ENCODE results near the gene SLCO4C1.

The SLCO4C1 gene

DNA sequence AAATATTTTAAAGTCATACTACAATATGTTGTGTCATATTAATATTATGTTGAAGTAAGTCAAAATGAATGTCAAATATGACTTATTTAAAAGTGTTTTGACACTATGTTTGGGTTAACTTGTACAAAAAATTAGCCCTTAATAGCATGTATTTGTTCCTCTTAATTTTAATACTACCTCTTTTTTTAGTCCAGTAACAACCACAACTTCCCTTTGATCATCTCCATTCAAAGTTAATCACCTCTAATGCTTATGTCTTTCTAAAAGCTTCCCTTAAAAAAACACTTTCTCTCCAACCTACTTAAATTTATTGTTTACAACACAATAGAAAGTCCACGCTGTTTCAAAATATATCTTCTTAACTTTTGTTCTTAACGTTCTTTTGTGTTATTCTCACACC, 9.6 kb downstream of the SLCO4C1 start:
- H3K4me3 ChIP-seq (ENCODE audit: severe bottlenecking), result no peak overlapping the region
- DNase-seq (ENCODE audit: low spot score) (no peak), ATAC-seq (ENCODE audit: low read depth) (no peak)
- TF ChIP-seq, protein P1, sequence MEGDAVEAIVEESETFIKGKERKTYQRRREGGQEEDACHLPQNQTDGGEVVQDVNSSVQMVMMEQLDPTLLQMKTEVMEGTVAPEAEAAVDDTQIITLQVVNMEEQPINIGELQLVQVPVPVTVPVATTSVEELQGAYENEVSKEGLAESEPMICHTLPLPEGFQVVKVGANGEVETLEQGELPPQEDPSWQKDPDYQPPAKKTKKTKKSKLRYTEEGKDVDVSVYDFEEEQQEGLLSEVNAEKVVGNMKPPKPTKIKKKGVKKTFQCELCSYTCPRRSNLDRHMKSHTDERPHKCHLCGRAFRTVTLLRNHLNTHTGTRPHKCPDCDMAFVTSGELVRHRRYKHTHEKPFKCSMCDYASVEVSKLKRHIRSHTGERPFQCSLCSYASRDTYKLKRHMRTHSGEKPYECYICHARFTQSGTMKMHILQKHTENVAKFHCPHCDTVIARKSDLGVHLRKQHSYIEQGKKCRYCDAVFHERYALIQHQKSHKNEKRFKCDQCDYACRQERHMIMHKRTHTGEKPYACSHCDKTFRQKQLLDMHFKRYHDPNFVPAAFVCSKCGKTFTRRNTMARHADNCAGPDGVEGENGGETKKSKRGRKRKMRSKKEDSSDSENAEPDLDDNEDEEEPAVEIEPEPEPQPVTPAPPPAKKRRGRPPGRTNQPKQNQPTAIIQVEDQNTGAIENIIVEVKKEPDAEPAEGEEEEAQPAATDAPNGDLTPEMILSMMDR (IDR thresholded peaks at IDR 0.05; ENCODE audit: poor library complexity, severe bottlenecking), result no peak
- H3K36me3 ChIP-seq (ENCODE audit: low read depth), result no peaks in the 10 kb centered on the region
- no peaks in the 10 kb centered on the region for H3K9me3 ChIP-seq (ENCODE audit: severe bottlenecking)
- no peaks in the 10 kb centered on the region for H3K4me1 ChIP-seq (ENCODE audit: insufficient read depth, poor library complexity, severe bottlenecking)
- no peak overlapping the region for H3K27ac ChIP-seq (ENCODE audit: poor library complexity, severe bottlenecking)
- H3K27me3 ChIP-seq (ENCODE audit: insufficient read depth, poor library complexity, severe bottlenecking), result peaks cover 4% of the 10 kb centered on the region

DNA sequence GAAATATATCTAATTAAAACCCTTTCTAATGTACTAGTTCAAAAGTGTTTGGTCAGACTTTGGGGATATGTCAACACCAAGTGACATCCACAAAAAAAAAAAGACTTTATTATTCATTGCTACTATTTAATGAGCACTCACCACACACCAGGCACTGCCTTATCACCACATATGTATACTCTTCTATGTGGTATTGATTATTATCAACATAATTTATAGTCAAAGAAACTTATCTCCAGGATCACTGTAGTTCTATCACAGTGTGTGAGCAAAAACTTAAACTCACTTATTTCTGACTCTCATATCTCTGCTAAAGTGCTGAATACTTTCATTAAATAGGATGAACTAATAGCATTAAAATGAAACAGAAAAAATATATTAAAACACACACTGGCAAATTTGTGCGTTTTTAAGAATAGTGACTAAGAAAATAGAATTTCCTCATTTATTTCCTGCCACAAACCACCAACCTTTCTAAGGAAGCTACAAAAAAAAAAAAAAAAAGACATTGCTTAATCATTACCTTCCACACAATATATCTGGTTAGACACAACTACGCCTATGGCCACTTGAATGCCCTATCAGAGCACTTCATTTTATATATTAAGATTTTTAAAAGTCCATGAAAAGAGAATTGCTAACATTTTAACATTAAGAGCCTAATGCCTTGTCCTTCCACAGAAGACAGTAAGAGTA, 12.8 kb downstream of the SLCO4C1 start:
- Histone ChIP-seq H3K9me3 (ENCODE audit: severe bottlenecking) (no peaks in the 10 kb centered on the region), H3K4me3 (ENCODE audit: severe bottlenecking) (no peak overlapping the region), H3K27ac (ENCODE audit: poor library complexity, severe bottlenecking) (no peak overlapping the region), H3K36me3 (ENCODE audit: low read depth) (no peaks in the 10 kb centered on the region), H3K27me3 (ENCODE audit: insufficient read depth, poor library complexity, severe bottlenecking) (peaks cover 8% of the 10 kb centered on the region), H3K4me1 (ENCODE audit: insufficient read depth, poor library complexity, severe bottlenecking) (no peaks in the 10 kb centered on the region)
- no peak for DNase-seq (ENCODE audit: low spot score)
- no peak for ATAC-seq (ENCODE audit: low read depth)
- TF ChIP-seq, protein P1 (IDR thresholded peaks at IDR 0.05; ENCODE audit: poor library complexity, severe bottlenecking), result no peak

DNA sequence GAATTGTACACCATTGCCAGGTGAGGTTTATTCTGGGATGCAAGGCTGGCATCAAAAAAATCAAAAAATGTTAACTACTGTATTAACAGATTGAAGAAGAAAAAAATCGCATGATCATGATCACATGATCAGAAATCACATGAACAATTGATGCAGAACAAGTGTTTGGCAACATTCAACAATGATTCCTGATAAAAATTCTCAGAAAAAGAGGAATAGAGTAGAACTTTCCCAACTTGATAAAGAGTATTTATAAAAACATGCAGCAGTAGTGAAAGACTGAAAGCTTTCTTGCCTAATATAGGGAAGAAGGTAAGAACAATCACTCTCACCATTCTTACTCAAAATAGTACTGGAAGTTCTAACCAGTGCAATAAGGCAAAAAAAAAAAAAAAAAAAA, 16.4 kb downstream of the SLCO4C1 start:
- TF ChIP-seq, protein P1 (IDR thresholded peaks at IDR 0.05; ENCODE audit: poor library complexity, severe bottlenecking), result no peak
- H3K36me3 ChIP-seq (ENCODE audit: low read depth), result no peaks in the 10 kb centered on the region
- H3K4me3 ChIP-seq (ENCODE audit: severe bottlenecking), result no peak overlapping the region
- no peaks in the 10 kb centered on the region for H3K9me3 ChIP-seq (ENCODE audit: severe bottlenecking)
- ATAC-seq (ENCODE audit: low read depth), result no peak
- peaks cover 8% of the 10 kb centered on the region for H3K27me3 ChIP-seq (ENCODE audit: insufficient read depth, poor library complexity, severe bottlenecking)
- no peaks in the 10 kb centered on the region for H3K4me1 ChIP-seq (ENCODE audit: insufficient read depth, poor library complexity, severe bottlenecking)
- H3K27ac ChIP-seq (ENCODE audit: poor library complexity, severe bottlenecking), result no peak overlapping the region
- DNase-seq (ENCODE audit: low spot score), result no peak

DNA sequence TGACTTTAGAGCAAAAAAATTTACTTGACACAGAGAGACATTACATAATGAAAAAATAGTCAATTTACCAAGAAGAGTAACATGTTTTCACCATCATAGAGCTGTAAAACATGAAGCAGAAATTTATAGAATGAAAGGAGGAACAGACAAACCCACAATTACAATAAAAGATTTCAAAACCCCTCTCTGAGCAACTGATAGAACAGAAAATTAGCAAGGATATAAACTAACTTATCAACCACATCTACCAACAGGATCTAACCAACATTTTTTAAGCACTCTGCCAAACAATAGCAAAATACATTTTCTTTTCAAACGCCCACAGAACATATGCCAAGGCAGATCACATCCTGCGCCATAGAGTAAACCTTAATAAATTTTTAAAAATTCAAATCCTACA, 17.9 kb downstream of the SLCO4C1 start:
- no peak for ATAC-seq (ENCODE audit: low read depth)
- Histone ChIP-seq H3K4me3 (ENCODE audit: severe bottlenecking) (no peak overlapping the region), H3K9me3 (ENCODE audit: severe bottlenecking) (no peaks in the 10 kb centered on the region), H3K4me1 (ENCODE audit: insufficient read depth, poor library complexity, severe bottlenecking) (no peaks in the 10 kb centered on the region), H3K36me3 (ENCODE audit: low read depth) (no peaks in the 10 kb centered on the region), H3K27ac (ENCODE audit: poor library complexity, severe bottlenecking) (no peak overlapping the region), H3K27me3 (ENCODE audit: insufficient read depth, poor library complexity, severe bottlenecking) (peaks cover 8% of the 10 kb centered on the region)
- DNase-seq (ENCODE audit: low spot score), result no peak
- TF ChIP-seq, protein P1 (IDR thresholded peaks at IDR 0.05; ENCODE audit: poor library complexity, severe bottlenecking), result no peak

DNA sequence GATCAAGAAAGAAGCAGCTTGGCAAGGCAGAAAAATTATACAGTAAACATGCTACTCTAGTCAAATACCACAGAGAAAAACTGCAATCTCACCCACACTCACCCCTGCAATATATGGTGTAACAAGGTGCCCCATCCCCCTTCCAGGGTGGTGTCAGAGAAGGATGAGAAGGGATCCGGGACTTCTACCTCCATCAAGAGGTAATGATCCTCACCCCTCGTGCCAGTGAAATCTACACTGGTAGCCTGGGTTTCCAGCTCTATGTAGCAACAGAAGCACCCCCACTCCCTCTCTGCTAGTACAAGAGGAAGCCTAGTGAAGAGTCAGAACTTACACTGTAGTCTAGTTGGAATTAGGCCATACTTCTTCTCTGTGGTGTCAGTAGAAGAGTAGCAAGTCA, 18.9 kb downstream of the SLCO4C1 start:
- H3K27ac ChIP-seq (ENCODE audit: poor library complexity, severe bottlenecking), result no peak overlapping the region
- DNase-seq (ENCODE audit: low spot score) (no peak), ATAC-seq (ENCODE audit: low read depth) (no peak)
- H3K36me3 ChIP-seq (ENCODE audit: low read depth), result no peaks in the 10 kb centered on the region
- no peak overlapping the region for H3K4me3 ChIP-seq (ENCODE audit: severe bottlenecking)
- peaks cover 4% of the 10 kb centered on the region for H3K27me3 ChIP-seq (ENCODE audit: insufficient read depth, poor library complexity, severe bottlenecking)
- no peaks in the 10 kb centered on the region for H3K9me3 ChIP-seq (ENCODE audit: severe bottlenecking)
- no peaks in the 10 kb centered on the region for H3K4me1 ChIP-seq (ENCODE audit: insufficient read depth, poor library complexity, severe bottlenecking)
- TF ChIP-seq, protein P1 (IDR thresholded peaks at IDR 0.05; ENCODE audit: poor library complexity, severe bottlenecking), result no peak

All from RWPE2 (cell line).